Measurements from ENCODE around the gene PPM1B. TPM values are rescaled to one million over a fixed set of nuclear protein-coding genes. Genes with fewer than 3 reads are reported as not detected.
"Not testable (repeated sequence)": the region's sequence is repeated elsewhere in the genome, so short reads cannot be mapped to it uniquely, and the experiment has no call there.

Gene PPM1B
- total RNA-seq, 4 donors from 2014 or later = 49.1 to 63.5 (median 55.1) TPM

- ATAC-seq (ENCODE audit: low FRiP score) (no peak), DNase-seq (ENCODE audit: low spot score) (no peak)
- no peak for TF ChIP-seq CTCF (IDR thresholded peaks at IDR 0.05)
Measured at GRCh38 chr2:44203542-44203941, 34.9 kb downstream of the PPM1B start.

GRCh38 chr2:44205169-44205568, 36.5 kb downstream of the PPM1B start:
- ATAC-seq (ENCODE audit: low FRiP score) (no peak), DNase-seq (ENCODE audit: low spot score) (no peak)
- TF ChIP-seq CTCF (IDR thresholded peaks at IDR 0.05) = no peak

GRCh38 chr2:44207102-44207501, 38.4 kb downstream of the PPM1B start:
- no peak for TF ChIP-seq CTCF (IDR thresholded peaks at IDR 0.05)
- DNase-seq (ENCODE audit: low spot score) = no peak

GRCh38 chr2:44207648-44208047, 39.0 kb downstream of the PPM1B start:
- ATAC-seq (ENCODE audit: low FRiP score); DNase-seq (ENCODE audit: low spot score): not testable (repeated sequence)

More at GRCh38 chr2:44207102-44207501, 38.4 kb downstream of the PPM1B start:
- no peak for ATAC-seq (ENCODE audit: low FRiP score)

- ATAC-seq (ENCODE audit: low FRiP score) (no peak), DNase-seq (ENCODE audit: low spot score) (no peak)
- TF ChIP-seq CTCF (IDR thresholded peaks at IDR 0.05) = no peak
Measured at GRCh38 chr2:44210362-44210761, 41.7 kb downstream of the PPM1B start.

- DNase-seq (ENCODE audit: low spot score) = no peak
- no peak for ATAC-seq (ENCODE audit: low FRiP score)
- no peak for TF ChIP-seq CTCF (IDR thresholded peaks at IDR 0.05)
Measured at GRCh38 chr2:44211183-44211582, 42.5 kb downstream of the PPM1B start.

- ATAC-seq (ENCODE audit: low FRiP score) = no peak
- no peak for DNase-seq (ENCODE audit: low spot score)
- no peak for TF ChIP-seq CTCF (IDR thresholded peaks at IDR 0.05)
Measured at GRCh38 chr2:44212302-44212701, 43.6 kb downstream of the PPM1B start.

- TF ChIP-seq CTCF (IDR thresholded peaks at IDR 0.05) = no peak
- DNase-seq (ENCODE audit: low spot score) = no peak
- no peak for ATAC-seq (ENCODE audit: low FRiP score)
Measured at GRCh38 chr2:44215827-44216226, 47.2 kb downstream of the PPM1B start.

Data from omental fat pad (tissue), 4 donors.